ENCODE measurements around the gene KCNJ12.

DNA sequence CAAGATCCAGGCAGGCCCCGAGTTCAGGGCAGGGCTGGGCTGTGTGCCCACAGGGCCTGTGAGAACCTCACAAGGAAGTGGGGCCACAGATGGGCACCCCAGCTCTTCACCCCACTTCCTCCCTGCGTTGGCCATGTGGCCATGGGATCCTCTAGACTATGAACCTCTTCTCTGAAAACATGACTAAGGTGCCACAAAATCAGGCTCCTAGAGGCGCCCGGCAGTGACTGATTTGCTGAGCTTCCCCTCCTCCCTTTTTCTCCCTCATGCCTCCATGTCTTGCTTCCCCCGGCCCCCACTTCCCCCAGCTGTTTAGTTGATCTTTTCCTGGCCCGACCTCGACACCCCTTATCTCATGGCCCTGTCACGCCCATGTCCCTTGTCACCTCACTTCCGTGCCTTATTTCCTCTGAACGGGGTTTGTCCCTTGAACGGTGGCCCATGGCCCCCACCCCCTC lies 87.1 kb downstream of the KCNJ12 start:
- TF ChIP-seq, protein P1, sequence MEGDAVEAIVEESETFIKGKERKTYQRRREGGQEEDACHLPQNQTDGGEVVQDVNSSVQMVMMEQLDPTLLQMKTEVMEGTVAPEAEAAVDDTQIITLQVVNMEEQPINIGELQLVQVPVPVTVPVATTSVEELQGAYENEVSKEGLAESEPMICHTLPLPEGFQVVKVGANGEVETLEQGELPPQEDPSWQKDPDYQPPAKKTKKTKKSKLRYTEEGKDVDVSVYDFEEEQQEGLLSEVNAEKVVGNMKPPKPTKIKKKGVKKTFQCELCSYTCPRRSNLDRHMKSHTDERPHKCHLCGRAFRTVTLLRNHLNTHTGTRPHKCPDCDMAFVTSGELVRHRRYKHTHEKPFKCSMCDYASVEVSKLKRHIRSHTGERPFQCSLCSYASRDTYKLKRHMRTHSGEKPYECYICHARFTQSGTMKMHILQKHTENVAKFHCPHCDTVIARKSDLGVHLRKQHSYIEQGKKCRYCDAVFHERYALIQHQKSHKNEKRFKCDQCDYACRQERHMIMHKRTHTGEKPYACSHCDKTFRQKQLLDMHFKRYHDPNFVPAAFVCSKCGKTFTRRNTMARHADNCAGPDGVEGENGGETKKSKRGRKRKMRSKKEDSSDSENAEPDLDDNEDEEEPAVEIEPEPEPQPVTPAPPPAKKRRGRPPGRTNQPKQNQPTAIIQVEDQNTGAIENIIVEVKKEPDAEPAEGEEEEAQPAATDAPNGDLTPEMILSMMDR (IDR thresholded peaks at IDR 0.05): no peak
- TF ChIP-seq POLR2A (IDR thresholded peaks at IDR 0.05): no peak
